ENCODE measurements around the gene S1PR4.
A peak's percentile ranks its signal among the peaks of the same experiment; 100 is the strongest.
"Not testable (repeated sequence)": the region's sequence is repeated elsewhere in the genome, so short reads cannot be mapped to it uniquely, and the experiment has no call there.

S1PR4 gene

GRCh38 chr19:3183721-3184641 is 5.4 kb downstream of the S1PR4 start:
- no peak for DNase-seq (ENCODE audit: low read depth)

- DNase-seq (ENCODE audit: low read depth): no peak
Observed at GRCh38 chr19:3184847-3185460, 6.4 kb downstream of the S1PR4 start.

- peak; percentile 92 for DNase-seq (ENCODE audit: low read depth)
Observed at GRCh38 chr19:3185461-3186159, 7.0 kb downstream of the S1PR4 start, which contains the start of gene NCLN. TSS of gene NCLN (plus strand) at chr19:3185930. CDS start at chr19:3186031, 101 bp downstream.

- DNase-seq (ENCODE audit: low read depth): no peak
Observed at GRCh38 chr19:3186160-3186688, 7.7 kb downstream of the S1PR4 start.

GRCh38 chr19:3186891-3187661 is 8.5 kb downstream of the S1PR4 start:
- no peak for DNase-seq (ENCODE audit: low read depth)

GRCh38 chr19:3187662-3188511 is 9.3 kb downstream of the S1PR4 start:
- no peak for DNase-seq (ENCODE audit: low read depth)

- DNase-seq (ENCODE audit: low read depth): no peak
Observed at GRCh38 chr19:3188627-3189596, 10.3 kb downstream of the S1PR4 start.

- no peak for DNase-seq (ENCODE audit: low read depth)
Observed at GRCh38 chr19:3189702-3190469, 11.3 kb downstream of the S1PR4 start.

GRCh38 chr19:3190470-3190770 is 11.9 kb downstream of the S1PR4 start:
- no peak for DNase-seq (ENCODE audit: low read depth)

GRCh38 chr19:3190921-3191805 is 12.6 kb downstream of the S1PR4 start:
- DNase-seq (ENCODE audit: low read depth): no peak

- DNase-seq (ENCODE audit: low read depth): not testable (repeated sequence)
Observed at GRCh38 chr19:3191806-3192104, 13.2 kb downstream of the S1PR4 start.

GRCh38 chr19:3192228-3192635 is 13.7 kb downstream of the S1PR4 start:
- DNase-seq (ENCODE audit: low read depth): no peak

- DNase-seq (ENCODE audit: low read depth): no peak
Observed at GRCh38 chr19:3192684-3193083, 14.1 kb downstream of the S1PR4 start.

GRCh38 chr19:3193256-3194105 is 14.9 kb downstream of the S1PR4 start:
- DNase-seq (ENCODE audit: low read depth): no peak

GRCh38 chr19:3194106-3195087 is 15.8 kb downstream of the S1PR4 start:
- no peak for DNase-seq (ENCODE audit: low read depth)

Data from activated T-cell treated with anti-CD3 and anti-CD28 coated beads for 24 hours (primary cell).